ENCODE results near the gene GDF11.

GDF11 gene

GRCh38 chr12:55746174-55746912 lies 3.4 kb downstream of the GDF11 start:
- H2AFZ ChIP-seq (ENCODE audit: low read depth, low read length, severe bottlenecking) = no peak overlapping the region
- no peak for TF ChIP-seq EZH2phosphoT487 (conservative IDR thresholded peaks at IDR 0.05; ENCODE audit: low read length)
- TF ChIP-seq CTCF (IDR thresholded peaks at IDR 0.05; ENCODE audit: insufficient read depth, low read length, poor library complexity, severe bottlenecking) = no peak
- H3K4me3 ChIP-seq (ENCODE audit: insufficient read depth, low read length, poor library complexity, severe bottlenecking) = no peak overlapping the region
- no peaks in the 10 kb centered on the region for H3K9me2 ChIP-seq (replicated peaks; ENCODE audit: insufficient read depth, low read length)
- H3K9me3 ChIP-seq (ENCODE audit: insufficient read depth, low read length) = no peaks in the 10 kb centered on the region
- H3K36me3 ChIP-seq (ENCODE audit: low read length) = no peaks in the 10 kb centered on the region
- H3K4me2 ChIP-seq (ENCODE audit: low read depth, low read length, poor library complexity, severe bottlenecking) = no peak overlapping the region
- no peaks in the 10 kb centered on the region for H4K20me1 ChIP-seq (ENCODE audit: low read depth, low read length)
- H3K27me3 ChIP-seq (ENCODE audit: low read length) = no peaks in the 10 kb centered on the region
- H3K79me2 ChIP-seq (ENCODE audit: insufficient read depth, low read length) = no peaks in the 10 kb centered on the region
- no peak overlapping the region for H3K9ac ChIP-seq (ENCODE audit: low read length)
- H3F3A ChIP-seq (ENCODE audit: insufficient read depth) = peaks cover 6% of the 10 kb centered on the region; the same call in 1 of the 2 replicates
- H3K27ac ChIP-seq (ENCODE audit: low read depth, low read length) = no peak overlapping the region

GRCh38 chr12:55746913-55747231 lies 4.0 kb downstream of the GDF11 start:
- Histone ChIP-seq H3F3A (ENCODE audit: insufficient read depth) (peaks cover 6% of the 10 kb centered on the region; the same call in 1 of the 2 replicates), H3K79me2 (ENCODE audit: insufficient read depth, low read length) (no peaks in the 10 kb centered on the region), H3K36me3 (ENCODE audit: low read length) (no peaks in the 10 kb centered on the region), H3K9me3 (ENCODE audit: insufficient read depth, low read length) (no peaks in the 10 kb centered on the region), H3K9ac (ENCODE audit: low read length) (no peak overlapping the region), H4K20me1 (ENCODE audit: low read depth, low read length) (no peaks in the 10 kb centered on the region), H3K4me2 (ENCODE audit: low read depth, low read length, poor library complexity, severe bottlenecking) (no peak overlapping the region), H2AFZ (ENCODE audit: low read depth, low read length, severe bottlenecking) (no peak overlapping the region), H3K9me2 (replicated peaks; ENCODE audit: insufficient read depth, low read length) (no peaks in the 10 kb centered on the region), H3K27me3 (ENCODE audit: low read length) (no peaks in the 10 kb centered on the region), H3K27ac (ENCODE audit: low read depth, low read length) (no peak overlapping the region), H3K4me3 (ENCODE audit: insufficient read depth, low read length, poor library complexity, severe bottlenecking) (no peak overlapping the region)
- TF ChIP-seq EZH2phosphoT487 (conservative IDR thresholded peaks at IDR 0.05; ENCODE audit: low read length) (no peak), CTCF (IDR thresholded peaks at IDR 0.05; ENCODE audit: insufficient read depth, low read length, poor library complexity, severe bottlenecking) (no peak)

GRCh38 chr12:55748230-55748993 lies 5.5 kb downstream of the GDF11 start:
- H3K27me3 ChIP-seq (ENCODE audit: low read length) = no peaks in the 10 kb centered on the region
- TF ChIP-seq EZH2phosphoT487 (conservative IDR thresholded peaks at IDR 0.05; ENCODE audit: low read length) (no peak), CTCF (IDR thresholded peaks at IDR 0.05; ENCODE audit: insufficient read depth, low read length, poor library complexity, severe bottlenecking) (no peak)
- no peak overlapping the region for H3K4me2 ChIP-seq (ENCODE audit: low read depth, low read length, poor library complexity, severe bottlenecking)
- no peaks in the 10 kb centered on the region for H3K9me2 ChIP-seq (replicated peaks; ENCODE audit: insufficient read depth, low read length)
- no peaks in the 10 kb centered on the region for H3K79me2 ChIP-seq (ENCODE audit: insufficient read depth, low read length)
- no peaks in the 10 kb centered on the region for H4K20me1 ChIP-seq (ENCODE audit: low read depth, low read length)
- no peaks in the 10 kb centered on the region for H3K36me3 ChIP-seq (ENCODE audit: low read length)
- no peak overlapping the region for H3K9ac ChIP-seq (ENCODE audit: low read length)
- H3K27ac ChIP-seq (ENCODE audit: low read depth, low read length) = no peak overlapping the region
- H3F3A ChIP-seq (ENCODE audit: insufficient read depth) = peaks cover 6% of the 10 kb centered on the region; the same call in 1 of the 2 replicates
- no peak overlapping the region for H2AFZ ChIP-seq (ENCODE audit: low read depth, low read length, severe bottlenecking)
- H3K4me3 ChIP-seq (ENCODE audit: insufficient read depth, low read length, poor library complexity, severe bottlenecking) = no peak overlapping the region
- no peaks in the 10 kb centered on the region for H3K9me3 ChIP-seq (ENCODE audit: insufficient read depth, low read length)

Data from SU-DHL-6 (cell line).